ENCODE results near the gene PNMA8A.

PNMA8A gene

GRCh38 chr19:46493236-46494145, 22.1 kb upstream of the PNMA8A start:
- no peak for DNase-seq (ENCODE audit: low read depth, low spot score)
- no peak overlapping the region for H3K27ac ChIP-seq

GRCh38 chr19:46492841-46493235, 21.5 kb upstream of the PNMA8A start:
- DNase-seq (ENCODE audit: low read depth, low spot score) = no peak
- no peak overlapping the region for H3K27ac ChIP-seq

- DNase-seq (ENCODE audit: low read depth, low spot score) = no peak
- no peak overlapping the region for H3K27ac ChIP-seq
These were observed 20.8 kb upstream of the PNMA8A start for GRCh38 chr19:46491975-46492682.

- no peak for DNase-seq (ENCODE audit: low read depth, low spot score)
- H3K27ac ChIP-seq = no peak overlapping the region
These were observed 19.4 kb upstream of the PNMA8A start for GRCh38 chr19:46490774-46491173.

GRCh38 chr19:46489445-46490272, 18.3 kb upstream of the PNMA8A start:
- H3K27ac ChIP-seq = no peak overlapping the region
- no peak for DNase-seq (ENCODE audit: low read depth, low spot score)

GRCh38 chr19:46488551-46488950, 17.2 kb upstream of the PNMA8A start:
- no peak overlapping the region for H3K27ac ChIP-seq
- DNase-seq (ENCODE audit: low read depth, low spot score) = no peak

- H3K27ac ChIP-seq = no peak overlapping the region
- DNase-seq (ENCODE audit: low read depth, low spot score) = no peak
These were observed 16.6 kb upstream of the PNMA8A start for GRCh38 chr19:46487802-46488445.

- no peak for DNase-seq (ENCODE audit: low read depth, low spot score)
These were observed 15.9 kb upstream of the PNMA8A start for GRCh38 chr19:46487178-46487801.

GRCh38 chr19:46486358-46486757, 15.0 kb upstream of the PNMA8A start:
- no peak overlapping the region for H3K27ac ChIP-seq
- DNase-seq (ENCODE audit: low read depth, low spot score) = no peak

More at GRCh38 chr19:46487178-46487801, 15.9 kb upstream of the PNMA8A start:
- no peak overlapping the region for H3K27ac ChIP-seq

GRCh38 chr19:46484656-46485055, 13.3 kb upstream of the PNMA8A start:
- DNase-seq (ENCODE audit: low read depth, low spot score) = no peak

GRCh38 chr19:46482631-46483030, 11.3 kb upstream of the PNMA8A start:
- no peak for DNase-seq (ENCODE audit: low read depth, low spot score)
- H3K27ac ChIP-seq = no peak overlapping the region

More at GRCh38 chr19:46484656-46485055, 13.3 kb upstream of the PNMA8A start:
- H3K27ac ChIP-seq = no peak overlapping the region

GRCh38 chr19:46481947-46482346, 10.6 kb upstream of the PNMA8A start:
- H3K27ac ChIP-seq = no peak overlapping the region
- DNase-seq (ENCODE audit: low read depth, low spot score) = no peak

- H3K27ac ChIP-seq = no peak overlapping the region
- no peak for DNase-seq (ENCODE audit: low read depth, low spot score)
These were observed 10.0 kb upstream of the PNMA8A start for GRCh38 chr19:46481223-46481848.

- H3K27ac ChIP-seq = no peak overlapping the region
These were observed 9.1 kb upstream of the PNMA8A start for GRCh38 chr19:46480415-46480814.

GRCh38 chr19:46478356-46478986, 7.1 kb upstream of the PNMA8A start:
- DNase-seq (ENCODE audit: low read depth, low spot score) = no peak
- no peak overlapping the region for H3K27ac ChIP-seq

More at GRCh38 chr19:46480415-46480814, 9.1 kb upstream of the PNMA8A start:
- no peak for DNase-seq (ENCODE audit: low read depth, low spot score)

GRCh38 chr19:46475986-46476385, 4.6 kb upstream of the PNMA8A start:
- no peak for DNase-seq (ENCODE audit: low read depth, low spot score)
- no peak overlapping the region for H3K27ac ChIP-seq

GRCh38 chr19:46474211-46474610, 2.8 kb upstream of the PNMA8A start:
- DNase-seq (ENCODE audit: low read depth, low spot score) = peak; percentile 60
- peak overlapping the region; percentile 81 for H3K27ac ChIP-seq

- H3K27ac ChIP-seq = no peak overlapping the region
- DNase-seq (ENCODE audit: low read depth, low spot score) = no peak
These were observed 1.2 kb upstream of the PNMA8A start for GRCh38 chr19:46472592-46472991.
